Measurements from ENCODE around the gene MT1B. TPM values are rescaled to one million over a fixed set of nuclear protein-coding genes. Genes with fewer than 3 reads are reported as not detected.
"Not testable (repeated sequence)": the region's sequence is repeated elsewhere in the genome, so short reads cannot be mapped to it uniquely, and the experiment has no call there.

MT1B gene
- total RNA-seq, 2 experiments from 2014 or later = not detected

DNA sequence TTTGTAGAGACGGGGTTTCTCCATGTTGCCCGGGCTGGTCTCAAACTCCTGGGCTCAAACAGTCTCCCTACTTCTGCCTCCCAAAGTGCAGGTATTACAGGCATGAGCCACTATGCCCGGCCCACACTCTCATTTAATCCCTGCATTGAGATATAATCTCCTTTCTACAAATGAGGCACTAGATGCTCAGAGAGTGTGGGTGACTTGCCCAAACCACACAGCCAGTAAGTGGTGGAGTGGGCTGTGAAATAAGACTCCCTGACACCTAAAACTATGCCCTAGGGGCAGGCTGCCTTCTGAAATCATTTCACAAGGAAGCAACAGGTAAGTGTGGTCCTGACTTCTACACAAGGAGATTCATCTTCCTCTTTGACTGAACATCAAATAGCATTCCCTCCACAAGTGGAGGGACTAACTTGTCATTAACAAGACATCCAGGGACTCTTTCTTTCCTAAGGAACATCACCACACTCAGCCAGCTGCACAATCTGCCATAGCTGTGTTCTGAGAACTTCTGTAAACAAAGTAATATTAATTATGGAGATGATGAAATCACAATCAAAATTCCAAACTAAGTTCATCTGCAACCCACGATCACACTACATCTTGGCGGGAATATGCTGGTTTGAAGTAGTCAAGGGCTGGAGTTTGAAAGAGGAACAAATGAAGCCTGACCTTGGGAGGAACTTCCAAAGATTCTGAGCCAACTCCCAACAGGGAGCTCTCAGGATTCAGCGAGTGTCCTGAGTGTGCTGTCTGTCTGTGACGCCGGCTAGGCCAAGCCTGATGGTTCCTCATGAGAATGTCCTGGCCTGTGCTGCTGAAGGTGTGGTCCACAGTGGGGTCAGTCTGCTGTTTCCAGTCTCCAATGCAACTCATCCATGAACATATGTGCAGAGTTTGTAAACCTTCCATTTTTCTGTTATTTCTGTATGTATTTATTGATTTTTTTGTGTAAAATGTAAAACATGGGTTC is 13.9 kb downstream of the MT1B start:
- H3K27ac Mint-ChIP-seq; H3K36me3 Mint-ChIP-seq (ENCODE audit: low read depth); DNase-seq; POLR2A ChIA-PET; H3K4me3 Mint-ChIP-seq; H3K9me3 Mint-ChIP-seq: not testable (repeated sequence)
- CTCF ChIA-PET = interaction anchor here (0.5 kb wide), 1 partner anchor 148 kb away, joined by 3 read pairs; no protein-coding TSS in a partner anchor
- peaks cover 51% of the 10 kb centered on the region for H3K4me1 Mint-ChIP-seq
- peaks cover 63% of the 10 kb centered on the region for H3K27me3 Mint-ChIP-seq

DNA sequence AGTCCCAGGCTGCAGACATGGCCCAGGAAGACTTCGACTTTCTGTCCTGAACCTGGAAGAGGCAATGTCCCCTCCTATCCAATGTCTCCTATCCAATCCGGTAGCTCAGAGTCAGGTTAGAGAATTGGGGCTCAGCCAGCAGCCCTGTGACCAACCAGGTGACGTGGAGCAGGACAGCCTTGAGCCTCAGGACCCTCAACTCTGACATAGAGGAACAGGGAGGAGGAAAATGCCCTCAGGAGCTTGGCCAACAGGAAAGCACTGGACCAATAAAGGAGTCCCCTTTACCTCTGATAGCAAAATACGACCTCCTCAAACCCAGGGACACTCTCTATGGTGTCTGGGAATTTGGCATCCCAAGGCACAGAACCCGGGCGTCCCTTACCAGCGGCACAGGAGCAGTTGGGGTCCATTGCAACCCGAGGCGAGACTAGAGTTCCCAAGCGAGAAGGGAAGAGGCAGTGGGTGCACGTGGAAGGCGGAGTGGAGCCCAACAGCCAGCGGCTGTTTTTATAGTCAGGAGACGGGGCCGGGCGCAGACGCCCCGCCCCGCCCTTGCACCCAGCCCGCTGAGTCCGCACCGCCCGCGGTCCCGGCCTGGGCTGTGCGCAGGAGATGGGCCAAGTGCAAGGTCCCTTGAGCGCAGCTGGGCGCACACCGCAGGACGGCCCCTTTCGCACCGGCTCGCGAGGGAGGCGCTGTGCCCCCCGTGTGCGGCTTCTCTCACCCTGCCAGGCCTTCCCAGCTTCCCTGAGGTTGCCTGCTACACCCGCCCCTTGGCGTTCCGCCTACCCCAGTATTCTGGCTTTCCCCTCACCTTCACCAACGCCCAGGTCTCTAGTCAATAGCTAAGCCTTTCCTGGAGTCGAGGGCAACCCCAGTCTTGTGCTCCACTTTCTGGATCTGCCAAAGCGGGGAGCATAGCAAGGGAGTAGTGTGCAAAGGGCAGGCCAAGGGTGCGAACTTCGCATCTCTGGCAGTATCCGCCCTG is 16.2 kb downstream of the MT1B start, which contains the start of gene MT1G:
Gene MT1G, minus strand, starts transcription at position 485 of the 991 bp plus-strand sequence. Its CDS starts 72 bp downstream, at position 413.
- Mint-ChIP-seq H3K27ac (no peak within 1 kb of the TSS), H3K36me3 (ENCODE audit: low read depth) (peaks cover 2% of the 10 kb centered on the region), H3K27me3 (peaks cover 82% of the 10 kb centered on the region), H3K4me3 (peak within 1 kb of the TSS; percentile 46), H3K4me1 (peaks cover 42% of the 10 kb centered on the region), H3K9me3 (no peaks in the 10 kb centered on the region)
- ChIA-PET POLR2A (interaction anchor here (1.3 kb wide), 1 partner anchor 13 kb away, joined by 3 read pairs; no protein-coding TSS in a partner anchor), CTCF (interaction anchor here (0.8 to 1.5 kb wide), 6 partner anchors 8 to 91 kb away, joined by 3 to 4 read pairs (median 3); no protein-coding TSS in a partner anchor)
- peak; percentile 55 for DNase-seq

DNA sequence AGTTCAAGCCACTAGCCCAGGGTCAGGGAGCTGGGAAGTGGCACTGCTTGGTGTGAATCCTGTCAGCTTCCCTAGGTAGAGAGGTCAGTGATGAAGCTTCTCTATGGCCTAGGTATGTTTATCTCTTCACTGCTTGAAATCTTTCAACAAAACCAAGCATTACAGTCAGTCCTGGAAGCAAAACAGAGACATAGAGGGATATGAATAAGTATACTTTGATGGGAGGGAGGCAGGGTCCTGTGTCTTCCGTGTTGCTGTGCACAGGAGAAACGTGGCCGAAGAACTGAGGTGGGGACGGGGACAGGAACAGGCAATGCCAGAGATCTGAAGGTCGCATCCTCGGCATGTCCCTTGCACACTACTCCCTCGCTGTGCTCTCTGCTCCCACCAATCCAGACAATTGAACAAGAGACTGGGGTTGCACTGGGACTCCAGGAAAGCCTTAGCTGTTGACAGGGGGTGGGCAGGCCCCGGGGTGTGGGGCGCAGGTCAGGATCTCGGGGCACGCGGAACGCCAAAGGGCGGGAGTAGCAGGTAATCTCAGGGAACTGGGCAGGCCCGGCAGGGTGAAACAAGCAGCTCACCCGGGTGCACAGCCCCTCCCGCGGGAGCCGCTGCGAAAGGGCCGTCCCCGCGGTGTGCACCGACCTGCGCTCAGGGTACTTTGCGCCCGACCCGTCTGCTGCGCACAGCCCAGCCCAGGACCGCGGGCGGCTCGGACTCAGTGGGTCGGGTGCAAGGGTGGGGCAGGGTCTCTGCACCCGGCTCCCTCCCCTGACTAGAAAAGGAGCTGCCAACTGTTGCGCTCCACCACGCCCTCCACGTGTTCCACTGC is 17.5 kb downstream of the MT1B start, which contains the start of gene MT1H:
Gene MT1H, plus strand, starts transcription at position 810 of the 835 bp plus-strand sequence. CDS start 71 bp downstream, outside the sequence.
- peaks cover 35% of the 10 kb centered on the region for H3K4me1 Mint-ChIP-seq
- H3K4me3 Mint-ChIP-seq = no peak within 1 kb of the TSS
- H3K27ac Mint-ChIP-seq = no peak within 1 kb of the TSS
- DNase-seq = peak; percentile 17
- H3K27me3 Mint-ChIP-seq = peaks cover 83% of the 10 kb centered on the region
- no peaks in the 10 kb centered on the region for H3K9me3 Mint-ChIP-seq
- POLR2A ChIA-PET = interaction anchor here (1.3 kb wide), 1 partner anchor 11 kb away, joined by 3 read pairs; no protein-coding TSS in a partner anchor
- peaks cover 2% of the 10 kb centered on the region for H3K36me3 Mint-ChIP-seq (ENCODE audit: low read depth)
- CTCF ChIA-PET = interaction anchor here (0.6 to 1.6 kb wide), 5 partner anchors 8 to 430 kb away, joined by 3 to 5 read pairs (median 3); partner anchors contain the start of gene MT1X

DNA sequence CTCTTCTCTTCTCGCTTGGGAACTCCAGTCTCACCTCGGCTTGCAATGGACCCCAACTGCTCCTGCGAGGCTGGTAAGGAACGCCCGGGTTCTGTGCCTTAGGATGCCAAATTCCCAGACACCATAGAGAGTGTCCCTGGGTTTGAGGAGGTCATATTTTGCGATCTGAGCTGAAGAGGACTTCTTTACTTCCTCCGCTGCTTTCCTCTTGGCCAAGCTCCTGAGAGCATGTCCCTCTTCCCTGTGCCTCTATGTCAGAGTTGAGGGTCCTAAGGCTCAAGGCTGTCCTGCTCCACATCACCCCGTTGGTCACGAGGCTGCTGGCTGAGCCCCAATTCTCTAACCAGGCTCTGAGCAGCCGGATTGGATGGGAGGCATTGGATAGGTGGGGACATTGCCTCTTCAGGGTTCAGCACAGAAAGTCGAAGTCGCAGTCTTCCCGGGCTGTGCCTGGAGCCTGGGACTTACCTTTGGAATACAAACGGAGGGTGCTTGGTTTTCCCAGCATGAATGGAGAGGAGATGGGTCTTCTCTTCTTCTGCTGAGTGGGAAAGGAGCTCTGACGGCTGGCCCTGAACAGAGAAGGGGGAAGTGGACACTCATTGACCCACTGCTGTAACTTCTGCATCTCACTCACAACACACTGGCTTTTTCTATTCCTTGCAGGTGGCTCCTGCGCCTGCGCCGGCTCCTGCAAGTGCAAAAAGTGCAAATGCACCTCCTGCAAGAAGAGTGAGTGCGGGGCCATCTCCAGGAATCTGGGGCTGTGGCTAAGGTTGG is 18.3 kb downstream of the MT1B start:
- peaks cover 82% of the 10 kb centered on the region for H3K27me3 Mint-ChIP-seq
- H3K4me1 Mint-ChIP-seq = peaks cover 42% of the 10 kb centered on the region
- H3K36me3 Mint-ChIP-seq (ENCODE audit: low read depth) = peaks cover 2% of the 10 kb centered on the region
- no peak overlapping the region for H3K27ac Mint-ChIP-seq
- H3K4me3 Mint-ChIP-seq = no peak overlapping the region
- ChIA-PET POLR2A (no interaction called here), CTCF (interaction anchor here (0.6 to 1.6 kb wide), 4 partner anchors 8 to 429 kb away, joined by 3 to 5 read pairs (median 4); partner anchors contain the start of gene MT1X)
- H3K9me3 Mint-ChIP-seq = no peaks in the 10 kb centered on the region
- DNase-seq = no peak

DNA sequence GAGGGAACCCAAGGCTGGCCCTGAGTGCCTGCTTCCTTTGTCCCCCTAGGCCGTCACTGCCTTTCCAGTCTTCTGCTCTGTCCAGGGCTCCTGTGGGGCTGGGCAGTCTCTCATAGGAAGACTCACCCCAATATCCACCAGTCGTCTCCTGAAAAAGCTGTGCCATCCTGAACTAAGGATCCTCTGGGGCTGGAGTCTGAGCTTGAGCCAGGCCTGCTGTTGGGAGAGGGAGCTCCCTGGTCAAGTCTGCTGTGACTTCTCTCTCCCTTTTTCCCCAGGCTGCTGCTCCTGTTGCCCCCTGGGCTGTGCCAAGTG is 18.9 kb downstream of the MT1B start:
- ChIA-PET CTCF (interaction anchor here (1.0 to 1.6 kb wide), 3 partner anchors 12 to 38 kb away, joined by 4 to 5 read pairs (median 4); partner anchors contain the start of gene MT1X), POLR2A (no interaction called here)
- Mint-ChIP-seq H3K9me3 (no peaks in the 10 kb centered on the region), H3K27me3 (peaks cover 82% of the 10 kb centered on the region), H3K27ac (no peak overlapping the region), H3K36me3 (ENCODE audit: low read depth) (peaks cover 2% of the 10 kb centered on the region), H3K4me3 (no peak overlapping the region), H3K4me1 (peaks cover 47% of the 10 kb centered on the region)
- DNase-seq = no peak

DNA sequence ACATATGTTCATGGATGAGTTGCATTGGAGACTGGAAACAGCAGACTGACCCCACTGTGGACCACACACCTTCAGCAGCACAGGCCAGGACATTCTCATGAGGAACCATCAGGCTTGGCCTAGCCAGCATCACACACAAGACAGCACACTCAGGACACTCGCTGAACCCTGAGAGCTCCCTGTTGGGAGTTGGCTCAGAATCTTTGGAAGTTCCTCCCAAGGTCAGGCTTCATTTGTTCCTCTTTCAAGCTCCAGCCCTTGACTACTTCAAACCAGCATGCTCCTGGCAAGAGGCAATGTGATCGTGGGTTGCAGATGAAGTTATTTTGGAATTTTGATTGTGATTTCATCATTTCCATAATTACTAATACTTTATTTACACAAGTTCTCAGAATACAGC is 20.0 kb downstream of the MT1B start:
- H3K27me3 Mint-ChIP-seq = peaks cover 76% of the 10 kb centered on the region
- H3K27ac Mint-ChIP-seq; H3K36me3 Mint-ChIP-seq (ENCODE audit: low read depth); POLR2A ChIA-PET; DNase-seq; H3K9me3 Mint-ChIP-seq; H3K4me3 Mint-ChIP-seq: not testable (repeated sequence)
- CTCF ChIA-PET = interaction anchor here (0.8 to 1.5 kb wide), 2 partner anchors 11 to 30 kb away, joined by 3 to 4 read pairs; partner anchors contain the start of gene MT1X
- H3K4me1 Mint-ChIP-seq = peaks cover 51% of the 10 kb centered on the region

DNA sequence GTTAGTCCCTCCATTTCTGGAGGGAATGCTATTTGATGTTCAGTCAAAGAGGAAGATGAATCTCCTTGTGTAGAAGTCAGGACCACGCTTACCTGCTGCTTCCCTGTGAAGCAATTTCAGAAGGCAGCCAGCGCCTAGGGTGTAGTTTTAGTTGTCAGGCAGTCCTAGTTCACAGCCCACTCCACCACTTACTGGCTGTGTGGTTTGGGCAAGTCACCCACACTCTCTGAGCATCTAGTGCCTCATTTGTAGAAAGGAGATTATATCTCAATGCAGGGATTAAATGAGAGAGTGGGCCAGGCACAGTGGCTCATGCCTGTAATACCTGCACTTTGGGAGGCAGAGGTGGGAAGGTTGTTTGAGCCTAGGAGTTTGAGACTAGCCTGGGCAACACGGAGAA is 20.5 kb downstream of the MT1B start:
- H3K4me3 Mint-ChIP-seq; POLR2A ChIA-PET; H3K36me3 Mint-ChIP-seq (ENCODE audit: low read depth); H3K9me3 Mint-ChIP-seq; H3K27ac Mint-ChIP-seq; DNase-seq: not testable (repeated sequence)
- Mint-ChIP-seq H3K27me3 (peaks cover 74% of the 10 kb centered on the region), H3K4me1 (peaks cover 49% of the 10 kb centered on the region)
- CTCF ChIA-PET = interaction anchor here (0.8 to 1.5 kb wide), 2 partner anchors 10 to 30 kb away, joined by 3 to 4 read pairs; partner anchors contain the start of gene MT1X

DNA sequence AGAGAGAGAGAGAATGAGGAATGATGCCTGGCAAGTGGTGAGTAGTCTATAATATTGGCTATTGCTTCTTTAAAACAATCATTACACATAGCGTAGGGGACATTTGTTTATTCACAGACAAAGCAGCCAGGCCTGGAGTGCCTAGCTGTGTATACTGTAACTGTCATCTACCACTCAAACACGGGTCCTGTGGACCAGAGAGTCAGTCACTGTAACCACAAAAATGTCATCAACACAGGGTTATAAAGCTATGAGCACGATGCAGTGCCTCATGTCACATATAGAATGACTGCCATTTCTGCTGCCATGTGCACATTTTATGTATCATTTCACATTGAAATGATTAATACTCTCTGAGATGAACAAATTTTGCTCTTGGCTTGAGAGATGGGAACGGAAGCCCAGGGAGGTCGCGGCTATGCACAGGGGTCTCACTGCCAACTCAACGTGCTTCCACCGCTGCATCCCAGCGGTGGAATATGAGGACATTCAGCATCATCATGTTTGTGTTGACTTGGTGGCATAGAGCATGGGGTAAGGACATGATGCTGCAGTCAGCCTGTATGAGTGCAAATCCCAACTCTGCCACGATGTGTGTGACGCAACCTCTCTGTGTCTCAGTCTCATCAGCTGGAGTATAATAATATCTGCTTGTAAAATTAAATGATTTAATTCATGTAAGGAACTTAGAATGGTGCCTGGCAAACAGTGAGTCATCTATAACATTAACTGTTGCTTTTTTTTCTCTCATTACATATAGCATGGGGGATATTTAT is 21.3 kb downstream of the MT1B start:
- DNase-seq = no peak
- Mint-ChIP-seq H3K36me3 (ENCODE audit: low read depth) (peaks cover 2% of the 10 kb centered on the region), H3K9me3 (no peaks in the 10 kb centered on the region), H3K4me3 (no peak overlapping the region), H3K27ac (no peak overlapping the region), H3K27me3 (peaks cover 69% of the 10 kb centered on the region), H3K4me1 (peaks cover 42% of the 10 kb centered on the region)
- CTCF ChIA-PET = interaction anchor here (1.1 to 1.2 kb wide), 2 partner anchors 11 to 30 kb away, joined by 3 read pairs; no protein-coding TSS in a partner anchor
- POLR2A ChIA-PET = no interaction called here

DNA sequence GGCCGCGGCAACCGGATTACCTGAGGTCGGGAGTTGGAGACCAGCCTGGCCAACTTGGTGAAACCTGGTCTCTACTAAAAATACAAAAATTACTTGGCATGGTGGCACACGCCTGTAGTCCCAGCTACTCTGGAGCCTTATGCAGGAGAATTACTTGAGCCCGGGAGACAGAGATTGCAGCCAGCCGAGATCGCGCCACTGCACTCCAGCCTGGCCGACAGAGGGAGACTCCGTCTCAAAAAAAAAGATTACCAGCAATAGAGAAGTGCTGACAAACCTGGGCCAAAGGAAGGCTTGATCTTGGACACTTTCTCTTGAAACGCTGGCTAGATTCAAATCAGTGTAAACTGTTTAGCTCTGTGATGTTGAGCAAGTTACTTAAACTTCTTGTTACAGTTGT is 22.2 kb downstream of the MT1B start:
- POLR2A ChIA-PET = no interaction called here
- Mint-ChIP-seq H3K27me3 (peaks cover 60% of the 10 kb centered on the region), H3K27ac (no peak overlapping the region), H3K4me3 (no peak overlapping the region), H3K4me1 (peaks cover 34% of the 10 kb centered on the region), H3K9me3 (no peaks in the 10 kb centered on the region), H3K36me3 (ENCODE audit: low read depth) (no peaks in the 10 kb centered on the region)
- peak; percentile 43 for DNase-seq
- CTCF ChIA-PET = interaction anchor here (0.7 to 1.2 kb wide), 3 partner anchors 12 to 183 kb away, joined by 3 read pairs; no protein-coding TSS in a partner anchor

DNA sequence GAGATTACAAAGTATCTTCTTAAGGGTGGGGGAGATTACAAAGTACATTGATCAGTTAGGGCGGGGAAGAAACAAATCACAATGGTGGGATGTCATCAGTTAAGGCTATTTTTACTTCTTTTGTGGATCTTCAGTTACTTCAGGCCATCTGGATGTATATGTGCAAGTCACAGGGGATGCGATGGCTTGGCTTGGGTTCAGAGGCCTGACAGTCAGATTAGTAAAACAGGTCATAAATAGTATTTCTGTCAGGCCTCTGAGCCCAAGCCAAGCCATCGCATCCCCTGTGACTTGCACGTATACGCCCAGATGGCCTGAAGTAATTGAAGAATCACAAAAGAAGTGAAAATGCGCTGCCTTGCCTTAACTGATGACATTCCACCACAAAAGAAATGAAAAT is 22.9 kb downstream of the MT1B start:
- DNase-seq; H3K4me3 Mint-ChIP-seq; H3K36me3 Mint-ChIP-seq (ENCODE audit: low read depth); H3K27ac Mint-ChIP-seq; POLR2A ChIA-PET; H3K9me3 Mint-ChIP-seq: not testable (repeated sequence)
- CTCF ChIA-PET = interaction anchor here (0.7 kb wide), 1 partner anchor 182 kb away, joined by 3 read pairs; no protein-coding TSS in a partner anchor
- H3K4me1 Mint-ChIP-seq = peaks cover 29% of the 10 kb centered on the region
- H3K27me3 Mint-ChIP-seq = peaks cover 54% of the 10 kb centered on the region
